ENCODE results near the gene FDXACB1. TPM values are rescaled to one million over a fixed set of nuclear protein-coding genes. Genes with fewer than 3 reads are reported as not detected.

Gene FDXACB1
- total and polyA plus RNA-seq, 9 of the 15 experiments (the other 6 are each of a cell fraction or from before 2014, with no cell fraction given), result 3.2 to 7.5 (median 5.3) TPM

GRCh38 chr11:111870886-111871692, 7.9 kb downstream of the FDXACB1 start, which contains the start of gene ALG9 (continued):
- TF ChIP-seq BCL6 (CRISPR knock-in tag; IDR thresholded peaks at IDR 0.05) (no peak), ZC3H11A (IDR thresholded peaks at IDR 0.05; ENCODE audit: low read depth, low read length) (no peak), NR2F6 (CRISPR knock-in tag; IDR thresholded peaks at IDR 0.05) (no peak), ZNF146 (CRISPR knock-in tag; IDR thresholded peaks at IDR 0.05; ENCODE audit: unreplicated experiment) (no peak), RBM34 (IDR thresholded peaks at IDR 0.05; ENCODE audit: borderline replicate concordance, insufficient read depth, low read length) (no peak), ZNF232 (CRISPR knock-in tag; IDR thresholded peaks at IDR 0.05) (no peak), EGR1 (conservative IDR thresholded peaks at IDR 0.05) (no peak), SAP30 (IDR thresholded peaks at IDR 0.05; ENCODE audit: borderline replicate concordance, insufficient read depth, low read depth, low read length, poor library complexity, severe bottlenecking) (peak; percentile 82), ZNF124 (CRISPR knock-in tag; IDR thresholded peaks at IDR 0.05) (no peak)

- FAIRE-seq, result no peak
- Histone ChIP-seq H3K27ac (ENCODE audit: extremely low read depth, low read depth, low read length) (peak overlapping the region; percentile 71), H3K9ac (ENCODE audit: insufficient read depth in 1 of 2, low read depth in 2 of 2, low read length in 2 of 2) (peak overlapping the region; percentile 75 to 94; a peak in 3 of 4 replicates), H3K9me1 (ENCODE audit: control insufficient read depth, insufficient read depth, low read length) (no peaks in the 10 kb centered on the region), H3K4me3 (peak overlapping the region; percentile 83), H3K79me2 (ENCODE audit: control insufficient read depth, insufficient read depth, low read length) (peaks cover 10% of the 10 kb centered on the region; the same call in 2 of the 3 replicates), H2AFZ (ENCODE audit: low read depth, low read length) (peak overlapping the region; percentile 93), H4K20me1 (replicated peaks; ENCODE audit: control insufficient read depth, insufficient read depth, low read length) (no peaks in the 10 kb centered on the region), H3K4me1 (replicated peaks in 1 of 2; ENCODE audit: control insufficient read depth in 2 of 2, insufficient read depth in 2 of 2, low read length in 2 of 2) (peaks cover 3 to 4% of the 10 kb centered on the region in 2 experiments; a peak in 2 of 5 replicates), H3K4me2 (ENCODE audit: insufficient read depth, low read length) (peak overlapping the region; percentile 91), H3K27me3 (ENCODE audit: control insufficient read depth in 2 of 2, insufficient read depth in 2 of 2, low read length in 2 of 2) (no peaks in the 10 kb centered on the region), H3K36me3 (ENCODE audit: control insufficient read depth, insufficient read depth, low read length) (peaks cover 32% of the 10 kb centered on the region), H3K9me3 (replicated peaks; ENCODE audit: control insufficient read depth, insufficient read depth, low read depth, low read length) (no peaks in the 10 kb centered on the region)
- TSS peak; percentile 35 for BruUV-seq (replicated peaks)
- in situ Hi-C loops (cut with MboI), result no loop called here
- intact Hi-C loops (cut with micrococcal nuclease), result no loop called here
- DNase-seq (ENCODE audit: extremely low read depth in 1 of 4, low spot score in 3 of 4), result no peak
- CTCF ChIA-PET (ENCODE audit: low intra/inter-chr PET ratio), result no interaction called here
- POLR2A ChIA-PET, result interaction anchor here (0.6 to 2.7 kb wide), 10 partner anchors 9 to 277 kb away, joined by 3 to 18 read pairs (median 4); no protein-coding TSS in a partner anchor
- peak; percentile 4; the same call in 2 of the 3 replicates for ATAC-seq
- TF ChIP-seq PBX2 (CRISPR knock-in tag; IDR thresholded peaks at IDR 0.05; ENCODE audit: low read depth) (no peak), PBX2 (tag; conservative IDR thresholded peaks at IDR 0.05; ENCODE audit: low read depth) (peak; percentile 67), HDGF (IDR thresholded peaks at IDR 0.05) (peak; percentile 61; the same call in 1 of the 2 replicates), PKNOX1 (IDR thresholded peaks at IDR 0.05) (peak; percentile 64), DEAF1 (CRISPR knock-in tag; IDR thresholded peaks at IDR 0.05) (0 out of 2 replicates have a peak, but pooled peaks have one; percentile 14), ILF3 (IDR thresholded peaks at IDR 0.05; ENCODE audit: borderline replicate concordance) (no peak), ARNT (IDR thresholded peaks at IDR 0.05) (0 out of 4 replicates have a peak, but pooled peaks of 1 of the 2 experiments have one; percentile 58)
These were observed 8.5 kb downstream of the FDXACB1 start for GRCh38 chr11:111870522-111870885.

All from K562 (cell line).